OCI-LY3 (cell line): ENCODE data around the gene SGCA.

Source experiments
- H2AFZ ChIP-seq: fragments of 200-600, 300-600 bp; shearing (Covaris generic); 2 replicates; pipeline ENCODE4 v1.6.0; 2014; ENCODE audit warnings: antibody characterized with exemption, low read depth, low read length
- H3K27ac ChIP-seq: fragments of 200-600, 300-600 bp; sonication (generic); 2 replicates; pipeline ENCODE4 v1.5.1; 2014; ENCODE audit warnings: mild to moderate bottlenecking, low read length, moderate library complexity, mixed read lengths
- H3K27me3 ChIP-seq: fragments of 200-600, 300-600 bp; sonication (generic); 2 replicates; pipeline ENCODE4 v1.6.1; 2014; ENCODE audit warnings: low read depth, low read length, mixed read lengths
- H3K36me3 ChIP-seq: fragments of 200-600, 300-600 bp; sonication (generic); replicated peaks from 2 replicates; pipeline ENCODE3; 2014; ENCODE audit warnings: low read depth, low read length, mixed read lengths
- H3K4me1 ChIP-seq: fragments of 300-600, 200-600 bp; sonication (generic); 2 replicates; pipeline ENCODE4 v1.6.1; 2014; ENCODE audit warnings: low read length, mixed read lengths
- H3K4me2 ChIP-seq: fragments of 200-600, 300-600 bp; sonication (generic); 2 replicates; pipeline ENCODE4 v1.6.1; 2014; ENCODE audit warnings: low read length, mixed read lengths
- H3K4me3 ChIP-seq: fragments of 300-600, 200-600 bp; sonication (generic); 2 replicates; pipeline ENCODE4 v1.5.1; 2014; ENCODE audit warnings: antibody characterized with exemption, mild to moderate bottlenecking, low read length, moderate library complexity
- H3K79me2 ChIP-seq: fragments of 300-600, 200-600 bp; shearing (Covaris generic); 2 replicates; pipeline ENCODE4 v1.6.1; 2014; ENCODE audit warnings: mild to moderate bottlenecking, low read length, mixed read lengths
- H3K9ac ChIP-seq: fragments of 300-600, 200-600 bp; shearing (Covaris generic); 2 replicates; pipeline ENCODE4 v1.6.0; 2014; ENCODE audit warnings: mild to moderate bottlenecking, low read length, moderate library complexity
- H3K9me3 ChIP-seq: fragments of 200-600, 300-600 bp; shearing (Covaris generic); 2 replicates; pipeline ENCODE4 v1.6.1; 2014; ENCODE audit warnings: low read length, mixed read lengths; ENCODE audit not compliant: insufficient read depth
- H4K20me1 ChIP-seq: fragments of 200-600, 300-600 bp; sonication (generic); 2 replicates; pipeline ENCODE4 v1.6.1; 2016; ENCODE audit warnings: low read length, mixed read lengths; ENCODE audit not compliant: insufficient read depth
- EZH2phosphoT487 ChIP-seq: fragments of 200-600 bp; shearing (Covaris generic); IDR thresholded peaks from 2 replicates; pipeline ENCODE4 v1.6.1; 2018; ENCODE audit warnings: antibody characterized with exemption, mixed run types, low read depth
- TF ChIP-seq, protein P1 (sequence below): fragments of 200-600, 300-600 bp; sonication (generic); IDR thresholded peaks from 2 replicates; pipeline ENCODE4 v1.5.1; 2014; ENCODE audit warnings: antibody characterized with exemption, low read length, low read depth

Gene SGCA

DNA sequence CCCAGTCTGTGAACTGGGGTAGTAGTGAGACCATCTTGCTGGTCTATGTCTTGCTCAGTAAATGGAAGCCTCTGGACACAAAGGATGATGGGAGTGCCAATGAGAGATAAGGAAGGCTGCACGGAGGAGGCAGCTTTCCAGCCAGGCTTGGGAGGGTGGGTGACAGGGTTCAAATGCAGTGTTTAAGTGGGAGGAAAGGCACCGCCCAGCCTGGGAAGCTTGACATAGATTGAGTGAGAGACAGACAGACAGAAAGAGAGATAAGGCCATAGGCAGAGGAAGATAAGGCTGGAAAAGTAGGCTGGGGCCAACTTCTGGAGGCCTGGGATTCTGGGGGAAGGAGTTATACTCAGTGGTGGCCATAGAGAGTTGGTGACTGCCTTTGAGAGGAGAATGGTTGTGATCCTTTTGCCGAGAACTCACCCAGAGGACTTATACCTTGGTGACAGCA lies 42.8 kb downstream of the SGCA start:
- no peak overlapping the region for H3K9ac ChIP-seq
- no peak overlapping the region for H3K27ac ChIP-seq
- no peaks in the 10 kb centered on the region for H3K79me2 ChIP-seq
- no peak overlapping the region for H2AFZ ChIP-seq
- TF ChIP-seq EZH2phosphoT487, result no peak
- TF ChIP-seq, protein P1, sequence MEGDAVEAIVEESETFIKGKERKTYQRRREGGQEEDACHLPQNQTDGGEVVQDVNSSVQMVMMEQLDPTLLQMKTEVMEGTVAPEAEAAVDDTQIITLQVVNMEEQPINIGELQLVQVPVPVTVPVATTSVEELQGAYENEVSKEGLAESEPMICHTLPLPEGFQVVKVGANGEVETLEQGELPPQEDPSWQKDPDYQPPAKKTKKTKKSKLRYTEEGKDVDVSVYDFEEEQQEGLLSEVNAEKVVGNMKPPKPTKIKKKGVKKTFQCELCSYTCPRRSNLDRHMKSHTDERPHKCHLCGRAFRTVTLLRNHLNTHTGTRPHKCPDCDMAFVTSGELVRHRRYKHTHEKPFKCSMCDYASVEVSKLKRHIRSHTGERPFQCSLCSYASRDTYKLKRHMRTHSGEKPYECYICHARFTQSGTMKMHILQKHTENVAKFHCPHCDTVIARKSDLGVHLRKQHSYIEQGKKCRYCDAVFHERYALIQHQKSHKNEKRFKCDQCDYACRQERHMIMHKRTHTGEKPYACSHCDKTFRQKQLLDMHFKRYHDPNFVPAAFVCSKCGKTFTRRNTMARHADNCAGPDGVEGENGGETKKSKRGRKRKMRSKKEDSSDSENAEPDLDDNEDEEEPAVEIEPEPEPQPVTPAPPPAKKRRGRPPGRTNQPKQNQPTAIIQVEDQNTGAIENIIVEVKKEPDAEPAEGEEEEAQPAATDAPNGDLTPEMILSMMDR, result no peak
- no peaks in the 10 kb centered on the region for H3K36me3 ChIP-seq
- H3K4me1 ChIP-seq, result peaks cover 16% of the 10 kb centered on the region
- H3K27me3 ChIP-seq, result peaks cover 55% of the 10 kb centered on the region
- no peaks in the 10 kb centered on the region for H3K9me3 ChIP-seq
- H4K20me1 ChIP-seq, result no peaks in the 10 kb centered on the region
- H3K4me3 ChIP-seq, result no peak overlapping the region
- H3K4me2 ChIP-seq, result no peak overlapping the region

DNA sequence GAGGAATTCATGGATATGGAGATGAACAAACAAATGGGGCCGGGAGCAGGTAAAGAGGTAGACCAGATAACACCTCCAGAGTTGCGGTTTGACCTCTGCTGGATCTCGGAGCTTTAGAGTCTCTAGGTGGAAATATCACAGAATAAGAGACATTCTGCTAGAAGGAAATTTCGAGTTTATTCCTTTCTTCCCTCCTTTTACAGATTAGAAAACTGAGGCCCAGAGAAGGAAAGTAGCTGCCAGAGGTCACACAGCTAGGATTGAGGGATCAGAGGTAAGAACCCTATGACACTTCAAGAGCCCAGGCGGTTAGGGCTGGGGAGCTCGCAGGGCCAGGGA lies 43.3 kb downstream of the SGCA start:
- Histone ChIP-seq H3K27ac (no peak overlapping the region), H3K36me3 (no peaks in the 10 kb centered on the region), H4K20me1 (no peaks in the 10 kb centered on the region), H3K27me3 (peaks cover 50% of the 10 kb centered on the region), H3K4me3 (no peak overlapping the region), H3K4me2 (no peak overlapping the region), H2AFZ (no peak overlapping the region), H3K9ac (no peak overlapping the region), H3K4me1 (peaks cover 16% of the 10 kb centered on the region), H3K79me2 (no peaks in the 10 kb centered on the region), H3K9me3 (no peaks in the 10 kb centered on the region)
- TF ChIP-seq EZH2phosphoT487, result no peak
- TF ChIP-seq, protein P1, result no peak

DNA sequence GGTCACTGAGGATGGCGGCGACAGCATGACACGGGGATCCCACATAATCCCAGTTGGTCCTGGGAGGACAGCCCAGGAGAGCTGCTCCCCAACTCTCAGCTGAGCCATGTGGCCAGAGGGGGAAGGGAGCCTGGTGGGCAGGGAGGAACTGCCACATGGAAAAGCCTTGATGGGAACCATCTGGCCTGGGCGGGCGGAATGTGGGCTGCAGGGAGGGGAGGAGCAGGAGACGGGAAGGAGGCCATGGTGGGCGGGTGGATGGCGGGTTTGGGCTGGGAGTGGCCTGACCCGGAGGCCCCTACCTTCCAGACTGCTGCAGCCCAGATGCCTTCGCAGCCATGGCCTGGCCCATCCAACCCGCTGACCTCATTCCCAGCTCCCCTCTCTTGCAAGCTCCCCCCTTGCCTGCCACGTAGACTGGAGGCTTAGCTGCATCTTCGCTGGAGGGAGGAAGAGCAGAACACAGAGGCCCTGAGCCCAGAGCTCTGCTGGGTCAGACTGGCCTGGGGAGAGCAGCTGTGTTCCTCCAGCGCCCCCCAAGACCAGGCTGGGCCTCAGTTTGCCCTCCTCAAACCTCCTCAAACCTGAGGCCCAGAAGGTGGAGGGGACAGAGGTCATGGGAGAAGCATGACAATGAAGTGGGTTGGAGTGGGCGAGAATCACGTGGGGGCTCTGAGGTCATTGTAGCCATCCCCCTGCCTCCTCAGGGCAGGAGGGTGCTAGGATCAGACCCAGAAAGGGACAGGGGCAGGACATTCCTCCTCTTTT lies 43.9 kb downstream of the SGCA start:
- Histone ChIP-seq H3K27me3 (peaks cover 49% of the 10 kb centered on the region), H3K4me2 (no peak overlapping the region), H3K9me3 (no peaks in the 10 kb centered on the region), H3K36me3 (no peaks in the 10 kb centered on the region), H3K4me3 (no peak overlapping the region), H3K4me1 (peaks cover 16% of the 10 kb centered on the region), H4K20me1 (no peaks in the 10 kb centered on the region), H3K79me2 (no peaks in the 10 kb centered on the region), H3K9ac (no peak overlapping the region), H3K27ac (no peak overlapping the region), H2AFZ (no peak overlapping the region)
- TF ChIP-seq EZH2phosphoT487, result no peak
- TF ChIP-seq, protein P1, result no peak

DNA sequence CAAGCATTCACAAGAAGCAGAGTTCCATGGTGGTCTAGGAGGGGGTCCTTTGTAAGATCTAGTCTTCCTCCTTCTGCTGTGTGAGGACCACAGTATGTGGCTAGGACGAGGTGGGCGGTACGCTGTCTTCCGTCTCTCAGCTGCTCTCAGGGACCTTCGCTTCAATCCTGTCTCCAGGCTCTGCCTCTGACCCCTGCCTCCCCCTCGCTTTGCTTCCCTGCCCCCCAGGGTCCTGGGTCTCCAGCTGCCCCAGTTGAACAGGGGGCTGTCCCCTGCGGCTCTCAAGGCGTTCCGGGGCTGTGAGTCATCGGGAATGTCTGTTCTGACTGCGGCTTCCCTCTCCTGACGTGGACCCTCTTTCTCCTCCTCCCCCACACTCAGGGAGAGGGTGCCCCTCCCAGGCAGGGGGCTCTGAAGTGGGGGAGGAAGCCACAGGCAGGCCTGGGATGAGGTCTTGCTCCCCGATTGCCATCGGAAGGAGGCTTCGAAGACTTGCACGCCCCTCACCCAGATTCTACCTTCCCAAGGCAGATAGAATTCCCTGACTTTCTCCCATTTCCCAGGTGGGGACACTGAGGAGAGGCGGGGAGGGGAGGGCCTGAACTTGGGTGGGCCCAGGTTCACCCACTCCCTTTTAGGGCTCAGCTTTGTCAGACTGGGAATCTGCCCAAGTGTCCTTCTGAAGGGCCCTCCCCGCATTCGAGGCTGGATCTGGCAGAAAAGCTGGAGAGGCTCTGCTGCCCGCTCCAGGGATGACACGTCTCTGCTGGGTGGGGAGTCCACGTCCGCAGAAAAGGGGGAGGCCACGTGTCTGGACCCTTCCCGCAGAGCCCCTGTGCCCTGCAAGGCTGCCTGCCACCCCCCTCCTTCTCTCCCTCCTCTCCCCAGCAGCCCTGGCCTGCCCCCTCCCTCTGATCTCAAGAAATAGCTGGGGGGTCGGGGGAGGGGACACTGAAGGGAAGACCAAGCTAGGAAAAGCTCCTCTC lies 44.7 kb downstream of the SGCA start:
- H3K4me3 ChIP-seq, result no peak overlapping the region
- H3K79me2 ChIP-seq, result no peaks in the 10 kb centered on the region
- no peak overlapping the region for H2AFZ ChIP-seq
- no peak overlapping the region for H3K27ac ChIP-seq
- H3K27me3 ChIP-seq, result peaks cover 40% of the 10 kb centered on the region
- H3K9ac ChIP-seq, result no peak overlapping the region
- H4K20me1 ChIP-seq, result no peaks in the 10 kb centered on the region
- no peaks in the 10 kb centered on the region for H3K36me3 ChIP-seq
- peaks cover 16% of the 10 kb centered on the region for H3K4me1 ChIP-seq
- H3K9me3 ChIP-seq, result no peaks in the 10 kb centered on the region
- H3K4me2 ChIP-seq, result no peak overlapping the region
- TF ChIP-seq, protein P1, result no peak
- TF ChIP-seq EZH2phosphoT487, result no peak
